Measurements from ENCODE around the gene MUS81.

DNA sequence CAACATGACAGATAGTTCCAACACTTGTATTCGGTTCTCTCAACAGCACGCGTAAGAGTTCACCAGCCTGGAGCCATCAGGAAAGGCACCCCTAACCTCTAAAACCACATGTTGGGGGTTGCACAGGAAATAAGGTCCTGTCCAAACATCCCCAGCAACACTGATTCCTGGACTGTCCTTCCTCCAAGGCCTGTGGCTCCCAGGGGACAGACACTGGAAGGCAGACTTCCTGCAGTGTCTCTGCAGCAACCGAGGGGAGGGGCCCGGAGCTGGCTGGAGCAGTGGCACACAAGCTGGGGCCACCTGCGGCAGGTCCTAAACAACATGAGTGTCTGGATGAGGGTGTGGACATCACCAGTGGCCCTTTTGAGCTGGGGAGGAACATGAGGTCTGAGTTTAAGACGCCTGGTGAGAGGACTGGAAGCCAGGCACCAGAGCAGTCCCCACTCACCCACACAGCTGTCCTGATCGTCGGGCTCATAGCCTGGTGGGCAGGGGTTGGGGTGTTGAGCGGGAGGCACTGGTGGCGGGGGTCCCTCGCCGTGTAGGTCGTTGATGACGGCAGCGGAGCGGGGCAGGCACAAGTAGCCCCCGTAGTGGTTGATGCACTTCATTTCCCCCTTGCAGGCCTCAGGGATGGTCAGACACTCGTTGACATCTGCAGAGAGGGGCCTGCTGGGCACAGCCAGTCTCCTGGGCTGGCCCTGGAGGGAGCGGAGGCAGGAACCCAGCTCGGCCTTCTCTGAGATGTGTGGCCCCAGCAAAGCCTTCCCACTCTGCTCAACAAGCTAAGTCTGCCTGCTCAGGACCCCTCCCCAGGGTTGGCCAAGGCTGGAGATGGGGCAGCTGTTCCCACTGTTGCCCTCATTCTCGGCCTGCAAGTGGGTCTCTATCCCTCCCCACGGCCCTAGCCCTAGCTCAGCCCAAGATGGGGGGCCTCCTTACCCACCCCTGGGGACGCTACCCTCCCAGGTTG is 10.8 kb downstream of the MUS81 start:
- TF ChIP-seq EZH2 (IDR thresholded peaks at IDR 0.05; ENCODE audit: borderline replicate concordance, low read depth, low read length, severe bottlenecking) (no peak), POLR2AphosphoS5 (IDR thresholded peaks at IDR 0.05; ENCODE audit: insufficient read depth, low read depth, low read length) (no peak), JUN (IDR thresholded peaks at IDR 0.05; ENCODE audit: borderline replicate concordance, insufficient read depth, insufficient read length, low read depth) (no peak), FOS (IDR thresholded peaks at IDR 0.05; ENCODE audit: borderline replicate concordance, insufficient read depth, low read length) (no peak), GATA2 (IDR thresholded peaks at IDR 0.05; ENCODE audit: insufficient read depth, insufficient read length, low read depth, low read length) (no peak)
- TF ChIP-seq, protein P1, sequence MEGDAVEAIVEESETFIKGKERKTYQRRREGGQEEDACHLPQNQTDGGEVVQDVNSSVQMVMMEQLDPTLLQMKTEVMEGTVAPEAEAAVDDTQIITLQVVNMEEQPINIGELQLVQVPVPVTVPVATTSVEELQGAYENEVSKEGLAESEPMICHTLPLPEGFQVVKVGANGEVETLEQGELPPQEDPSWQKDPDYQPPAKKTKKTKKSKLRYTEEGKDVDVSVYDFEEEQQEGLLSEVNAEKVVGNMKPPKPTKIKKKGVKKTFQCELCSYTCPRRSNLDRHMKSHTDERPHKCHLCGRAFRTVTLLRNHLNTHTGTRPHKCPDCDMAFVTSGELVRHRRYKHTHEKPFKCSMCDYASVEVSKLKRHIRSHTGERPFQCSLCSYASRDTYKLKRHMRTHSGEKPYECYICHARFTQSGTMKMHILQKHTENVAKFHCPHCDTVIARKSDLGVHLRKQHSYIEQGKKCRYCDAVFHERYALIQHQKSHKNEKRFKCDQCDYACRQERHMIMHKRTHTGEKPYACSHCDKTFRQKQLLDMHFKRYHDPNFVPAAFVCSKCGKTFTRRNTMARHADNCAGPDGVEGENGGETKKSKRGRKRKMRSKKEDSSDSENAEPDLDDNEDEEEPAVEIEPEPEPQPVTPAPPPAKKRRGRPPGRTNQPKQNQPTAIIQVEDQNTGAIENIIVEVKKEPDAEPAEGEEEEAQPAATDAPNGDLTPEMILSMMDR (IDR thresholded peaks at IDR 0.05; ENCODE audit: extremely low read depth in 1 of 2, insufficient read depth in 1 of 2, low read depth in 1 of 2, low read length in 2 of 2) = no peak

All from endothelial cell of umbilical vein (primary cell).